ENCODE results near the gene CHRNA10.

DNA sequence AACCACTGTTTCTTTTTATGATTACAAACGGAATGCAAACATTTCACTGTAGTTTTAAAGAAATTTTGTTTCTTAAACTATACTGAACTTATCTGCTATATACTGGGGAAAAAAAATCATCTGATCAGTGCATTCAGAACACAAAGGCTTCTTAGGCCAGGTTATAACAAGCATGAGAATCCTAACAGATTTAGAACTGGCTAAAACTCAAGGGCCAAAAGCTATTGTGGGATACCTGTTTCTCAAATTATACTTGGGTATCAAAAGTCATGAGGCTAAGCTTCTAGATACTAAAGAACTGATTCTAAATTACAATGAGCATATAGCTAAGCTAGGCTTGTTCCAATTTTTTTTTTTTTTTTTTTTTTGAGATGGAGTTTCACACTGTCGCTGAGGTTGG, 29.7 kb upstream of the CHRNA10 start:
- TF ChIP-seq, protein P1, sequence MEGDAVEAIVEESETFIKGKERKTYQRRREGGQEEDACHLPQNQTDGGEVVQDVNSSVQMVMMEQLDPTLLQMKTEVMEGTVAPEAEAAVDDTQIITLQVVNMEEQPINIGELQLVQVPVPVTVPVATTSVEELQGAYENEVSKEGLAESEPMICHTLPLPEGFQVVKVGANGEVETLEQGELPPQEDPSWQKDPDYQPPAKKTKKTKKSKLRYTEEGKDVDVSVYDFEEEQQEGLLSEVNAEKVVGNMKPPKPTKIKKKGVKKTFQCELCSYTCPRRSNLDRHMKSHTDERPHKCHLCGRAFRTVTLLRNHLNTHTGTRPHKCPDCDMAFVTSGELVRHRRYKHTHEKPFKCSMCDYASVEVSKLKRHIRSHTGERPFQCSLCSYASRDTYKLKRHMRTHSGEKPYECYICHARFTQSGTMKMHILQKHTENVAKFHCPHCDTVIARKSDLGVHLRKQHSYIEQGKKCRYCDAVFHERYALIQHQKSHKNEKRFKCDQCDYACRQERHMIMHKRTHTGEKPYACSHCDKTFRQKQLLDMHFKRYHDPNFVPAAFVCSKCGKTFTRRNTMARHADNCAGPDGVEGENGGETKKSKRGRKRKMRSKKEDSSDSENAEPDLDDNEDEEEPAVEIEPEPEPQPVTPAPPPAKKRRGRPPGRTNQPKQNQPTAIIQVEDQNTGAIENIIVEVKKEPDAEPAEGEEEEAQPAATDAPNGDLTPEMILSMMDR (conservative IDR thresholded peaks at IDR 0.05; ENCODE audit: low read depth, low read length) = no peak
- no peak for TF ChIP-seq EZH2 (IDR thresholded peaks at IDR 0.05; ENCODE audit: low read length, unreplicated experiment)

Data from PC-3 (cell line).